IMR-90 (cell line): ENCODE data around the gene LTBP1.

Source experiments
- CEBPB ChIP-seq: IDR thresholded peaks from 2 replicates; pipeline ENCODE4 v1.6.1; 2012; ENCODE audit warnings: low read depth, low read length, improper control_type of control experiment
- CHD1 ChIP-seq: IDR thresholded peaks from 2 replicates; pipeline ENCODE4 v1.6.1; 2012; ENCODE audit warnings: low read depth, low read length, improper control_type of control experiment
- CTCF ChIP-seq: conservative IDR thresholded peaks from 2 replicates; pipeline ENCODE4 v1.5.1; 2012; ENCODE audit warnings: mild to moderate bottlenecking, low read depth, low read length, improper control_type of control experiment
- FOS ChIP-seq: fragments of 150-350 bp; IDR thresholded peaks from 2 replicates; pipeline ENCODE4 v1.6.1; 2016; ENCODE audit warnings: low read depth, low read length
- MAFK ChIP-seq: IDR thresholded peaks from 2 replicates; pipeline ENCODE4 v1.6.1; 2012; ENCODE audit warnings: low read depth, low read length, improper control_type of control experiment
- POLR2A ChIP-seq: IDR thresholded peaks from 2 replicates; pipeline ENCODE4 v1.6.1; 2012; ENCODE audit warnings: mild to moderate bottlenecking, low read depth, low read length
- RAD21 ChIP-seq: IDR thresholded peaks from 2 replicates; pipeline ENCODE4 v1.6.1; 2012; ENCODE audit warnings: low read length, improper control_type of control experiment
- RCOR1 ChIP-seq: IDR thresholded peaks from 2 replicates; pipeline ENCODE4 v1.6.1; 2012; ENCODE audit warnings: mild to moderate bottlenecking, low read length, improper control_type of control experiment; ENCODE audit not compliant: insufficient replicate concordance
- RFX5 ChIP-seq: IDR thresholded peaks from 2 replicates; pipeline ENCODE4 v1.8.0; 2012; ENCODE audit warnings: low read depth, mild to moderate bottlenecking, low read length, moderate library complexity
- USF2 ChIP-seq: fragments of 150-350 bp; IDR thresholded peaks from 2 replicates; pipeline ENCODE4 v1.6.1; 2017; ENCODE audit warnings: mild to moderate bottlenecking, antibody characterized with exemption, low read length, low read depth

GRCh38 chr2:33318456-33318855 is 371.7 kb downstream of the LTBP1 start:
- TF ChIP-seq POLR2A (no peak), MAFK (no peak), RAD21 (no peak), CHD1 (no peak), CTCF (no peak), RCOR1 (no peak), FOS (no peak), USF2 (no peak), CEBPB (no peak), RFX5 (no peak)
